Heart right ventricle (tissue), 16 donors: ENCODE measurements around the gene FGD3. TPM values are rescaled to one million over a fixed set of nuclear protein-coding genes. Genes with fewer than 3 reads are reported as not detected.

Experiments
- ATAC-seq, 8 donors: fragments of 200-7000 bp; cut with Tn5 transposase; one replicate each; pipeline ENCODE4 v1.9.1; 2020; ENCODE audit warnings: mild to moderate bottlenecking in 8 of 8, moderate library complexity in 8 of 8, moderate number of reproducible peaks in 1 of 8
- DNase-seq, 2 donors: peaks; one replicate each; pipeline ENCODE4 v3.0.0-alpha.2; 2020
- H3K27ac ChIP-seq, 10 donors: fragments of 200-600 bp; sonication (generic) in 2 of 10; one replicate each; pipeline versions ENCODE4 v1.5.0 to v1.8.0; 2020 to 2022; ENCODE audit warnings: mild to moderate bottlenecking in 3 of 10
- H3K27me3 ChIP-seq, 7 donors: fragments of 200-600 bp; one replicate each; pipeline ENCODE4 v1.8.0; 2021 to 2022; ENCODE audit warnings: mild to moderate bottlenecking in 2 of 7
- H3K36me3 ChIP-seq, 9 donors: fragments of 200-600 bp; sonication (generic) in 1 of 9; one replicate each; pipeline versions ENCODE4 v1.5.0 to v1.8.0; 2020 to 2022; ENCODE audit warnings: mild to moderate bottlenecking in 2 of 9
- H3K4me1 ChIP-seq, 9 donors: fragments of 200-600 bp; sonication (generic) in 1 of 9; one replicate each; pipeline versions ENCODE4 v1.5.0 to v1.8.0; 2020 to 2022; ENCODE audit warnings: mild to moderate bottlenecking in 4 of 9
- H3K4me3 ChIP-seq, 10 donors: fragments of 200-600 bp; sonication (generic) in 2 of 10; one replicate each; pipeline versions ENCODE4 v1.5.0 to v1.8.0; 2020 to 2022; ENCODE audit warnings: mild to moderate bottlenecking in 7 of 10, moderate library complexity in 2 of 10
- H3K9me3 ChIP-seq, 11 donors: fragments of 200-600 bp in 10 of 11; sonication (generic) in 2 of 11; one replicate each; pipeline versions ENCODE4 v1.5.0 to v1.8.0; 2013 to 2022; ENCODE audit warnings: mild to moderate bottlenecking in 2 of 11, control low read depth in 1 of 11, moderate library complexity in 1 of 11
- WGBS, 2 donors: extraction: QIAGEN DNeasy Blood & Tissue Kit; methylation state at CpG; one replicate each; pipeline ENCODE4 v1.1.7; 2013; ENCODE audit warnings: inconsistent platforms in 1 of 2; 5-methylcytosine and 5-hydroxymethylcytosine counted together
- intact Hi-C, 10 donors: fragments of 100-400 bp; cut with DNase I; formaldehyde crosslinking; loops; one replicate each; pipeline versions ENCODE4 v1.11.1 to v1.14.2; 2022
- polyA plus RNA-seq, 2 donors: library from polyadenylated mRNA; stranded (reverse); fragments of 200-250 nt; gene quantifications; one replicate each; pipeline ENCODE4 v1.2.3, GENCODE V29; 2013
- total RNA-seq, 10 donors: library from RNA; stranded (reverse); fragmentation: NEBNext Ultra II Directional in 3 of 10; extraction: Animal tissue kit (Norgen Biotek cat#: 25700) in 3 of 10; gene quantifications; one replicate each; pipeline versions ENCODE4 v1.2.1 to v1.2.4, GENCODE V29; 2021 to 2023
- TF ChIP-seq, protein P1 (sequence below), 9 donors: fragments of 200-600 bp; sonication (generic) in 2 of 9; IDR thresholded peaks; one replicate each; pipeline versions ENCODE4 v1.5.0 to v1.8.0; 2021 to 2022; ENCODE audit warnings: antibody characterized with exemption in 9 of 9, mild to moderate bottlenecking in 5 of 9, moderate library complexity in 1 of 9
- donor health status: Arrhythmogenic right ventricular cardiomyopathy.
- donor health status: ischemic (EF 13 %, LVEDD 7.1; RV severe dilation, severe dysfunction).
- donor health status: healthy with polysubstance abuse.
- donor health status: DM: no; HTN: yes; CAD: no.
- donor health status: DM: no; HTN: no; CAD: no.
- donor health status: ischemic (EF 25% LVEDD 6.9; RV normal size, moderate dysfunction).
- donor health status: ischemic (EF 25% LVEDD 5.7; RV mildly dilated, moderate dysfunction).
- donor health status: healthy.
- donor health status: DM: yes; HTN: yes; CAD: no.
- donor health status: Ischemic cardiomyopathy.
- donor health status: ischemic (EF 35%, LVEDD 5.7; RV mildly dilated, moderate dysfunction).
- donor health status: nonischemic (EF 11% LVEDD 7.7; RV severe dilation, severe dysfunction).
- donor health status: DM: yes; HTN: yes; CAD: no.
- donor health status: PGD.
- donor health status: ischemic (EF 29% LVEDD 5.4; RV normal size, mild dysfunction).
- donor health status: nonischemic (EF 23%, LVEDD 6.1; RV moderate dilation, normal function).

The FGD3 gene
- total and polyA plus RNA-seq, 12 donors: 0.40 to 8.5 (median 2.2) TPM

DNA sequence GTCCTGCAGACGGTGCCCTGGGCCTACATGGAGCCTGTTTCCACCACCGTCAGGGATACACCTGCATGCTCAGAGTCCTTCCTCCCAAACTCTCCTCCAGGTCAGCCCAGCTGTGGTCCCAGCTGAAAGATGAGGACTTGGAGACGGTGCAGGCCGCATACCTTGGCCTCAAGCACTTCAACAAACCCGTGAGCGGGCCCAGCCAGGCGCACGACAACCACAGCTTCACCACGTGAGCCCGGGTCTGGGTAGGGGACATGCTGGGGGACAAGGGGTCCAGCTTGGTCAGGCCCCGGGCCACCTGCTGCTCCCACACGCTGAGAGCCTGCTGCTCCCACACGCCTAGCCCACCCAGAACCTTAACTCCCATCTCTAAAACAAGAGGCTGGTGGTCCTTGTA is 132.0 kb downstream of the FGD3 start:
- no peak overlapping the region for H3K4me3 ChIP-seq
- H3K9me3 ChIP-seq: no peaks in the 10 kb centered on the region
- intact Hi-C loops: no loop called here
- peaks cover 0 to 4% (median 0%) of the 10 kb centered on the region in 7 donors for H3K27me3 ChIP-seq
- WGBS, 2 donors: 89 to 92% methylated on average over 13 of the region's 13 CpGs
- ATAC-seq (no peak), DNase-seq (no peak)
- peaks cover 0 to 12% (median 0%) of the 10 kb centered on the region in 9 donors for H3K4me1 ChIP-seq
- TF ChIP-seq, protein P1, sequence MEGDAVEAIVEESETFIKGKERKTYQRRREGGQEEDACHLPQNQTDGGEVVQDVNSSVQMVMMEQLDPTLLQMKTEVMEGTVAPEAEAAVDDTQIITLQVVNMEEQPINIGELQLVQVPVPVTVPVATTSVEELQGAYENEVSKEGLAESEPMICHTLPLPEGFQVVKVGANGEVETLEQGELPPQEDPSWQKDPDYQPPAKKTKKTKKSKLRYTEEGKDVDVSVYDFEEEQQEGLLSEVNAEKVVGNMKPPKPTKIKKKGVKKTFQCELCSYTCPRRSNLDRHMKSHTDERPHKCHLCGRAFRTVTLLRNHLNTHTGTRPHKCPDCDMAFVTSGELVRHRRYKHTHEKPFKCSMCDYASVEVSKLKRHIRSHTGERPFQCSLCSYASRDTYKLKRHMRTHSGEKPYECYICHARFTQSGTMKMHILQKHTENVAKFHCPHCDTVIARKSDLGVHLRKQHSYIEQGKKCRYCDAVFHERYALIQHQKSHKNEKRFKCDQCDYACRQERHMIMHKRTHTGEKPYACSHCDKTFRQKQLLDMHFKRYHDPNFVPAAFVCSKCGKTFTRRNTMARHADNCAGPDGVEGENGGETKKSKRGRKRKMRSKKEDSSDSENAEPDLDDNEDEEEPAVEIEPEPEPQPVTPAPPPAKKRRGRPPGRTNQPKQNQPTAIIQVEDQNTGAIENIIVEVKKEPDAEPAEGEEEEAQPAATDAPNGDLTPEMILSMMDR (IDR thresholded peaks at IDR 0.05): no peak
- no peak overlapping the region for H3K27ac ChIP-seq
- H3K36me3 ChIP-seq: peaks cover 0 to 8% (median 0%) of the 10 kb centered on the region in 9 donors

DNA sequence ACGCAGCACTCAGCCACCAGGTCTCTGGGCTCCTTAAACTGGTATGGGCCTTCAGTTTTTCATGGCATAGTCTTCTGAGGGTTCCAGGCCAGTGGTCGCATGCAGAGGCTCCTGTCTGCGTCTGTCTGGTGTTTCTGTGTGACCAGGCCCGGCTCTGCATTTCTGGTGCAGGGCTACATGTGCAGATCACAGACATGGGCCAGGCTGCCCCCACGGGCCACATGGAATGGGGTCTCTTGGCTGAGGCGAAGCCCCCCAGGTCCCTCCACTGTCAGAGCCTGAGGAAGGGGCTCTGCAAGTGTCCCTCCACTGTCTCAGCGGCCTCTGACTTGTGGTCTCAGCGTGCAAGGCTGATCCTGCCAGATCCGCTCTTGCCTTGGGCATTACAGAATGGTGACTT is 133.1 kb downstream of the FGD3 start:
- no peaks in the 10 kb centered on the region for H3K9me3 ChIP-seq
- H3K27ac ChIP-seq: no peak overlapping the region
- peaks cover 0 to 12% (median 0%) of the 10 kb centered on the region in 9 donors for H3K4me1 ChIP-seq
- no peak overlapping the region for H3K4me3 ChIP-seq
- TF ChIP-seq, protein P1 (IDR thresholded peaks at IDR 0.05): no peak
- H3K36me3 ChIP-seq: peaks cover 0 to 15% (median 0%) of the 10 kb centered on the region in 9 donors
- no peak for ATAC-seq
- DNase-seq: no peak
- peaks cover 0 to 4% (median 0%) of the 10 kb centered on the region in 7 donors for H3K27me3 ChIP-seq
- 95 to 96% methylated on average over 9 of the region's 9 CpGs for WGBS, 2 donors
- intact Hi-C loops: no loop called here

- no peak for DNase-seq
- intact Hi-C loops: no loop called here
- Histone ChIP-seq H3K4me3 (no peak overlapping the region), H3K36me3 (peaks cover 0 to 15% (median 0%) of the 10 kb centered on the region in 9 donors), H3K27me3 (peaks cover 0 to 4% (median 0%) of the 10 kb centered on the region in 7 donors), H3K27ac (no peak overlapping the region), H3K4me1 (peaks cover 0 to 12% (median 0%) of the 10 kb centered on the region in 9 donors), H3K9me3 (no peaks in the 10 kb centered on the region)
- 88 to 93% methylated on average over 10 of the region's 10 CpGs for WGBS, 2 donors
- no peak for ATAC-seq
- TF ChIP-seq, protein P1 (IDR thresholded peaks at IDR 0.05): no peak
Measured at GRCh38 chr9:93081081-93081529, 133.8 kb downstream of the FGD3 start.

DNA sequence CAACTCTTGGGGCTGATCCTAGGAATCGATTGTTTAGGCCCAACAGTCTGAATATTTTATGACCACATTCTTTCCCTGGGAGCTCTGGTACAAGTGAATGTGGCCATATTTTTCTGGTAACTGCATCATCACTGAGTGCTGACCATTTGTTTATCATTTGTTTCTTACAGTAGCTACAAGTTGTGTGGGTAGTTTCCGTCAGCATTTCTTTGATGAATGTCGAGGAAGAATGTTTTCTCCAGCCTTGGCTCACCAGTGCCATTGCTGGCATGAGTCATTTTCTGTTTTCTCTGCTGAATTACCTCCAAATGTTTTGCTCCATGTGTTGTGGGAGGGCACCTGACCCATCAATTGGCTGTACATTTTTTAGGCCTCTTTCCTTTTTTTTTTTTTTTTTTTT is 134.6 kb downstream of the FGD3 start:
- peaks cover 0 to 12% (median 0%) of the 10 kb centered on the region in 9 donors for H3K4me1 ChIP-seq
- ATAC-seq: no peak

More for the DNA sequence above, 134.6 kb downstream of the FGD3 start:
- DNase-seq: no peak
- intact Hi-C loops: no loop called here
- Histone ChIP-seq H3K4me3 (no peak overlapping the region), H3K27me3 (peaks cover 0 to 4% (median 0%) of the 10 kb centered on the region in 7 donors), H3K27ac (no peak overlapping the region), H3K9me3 (no peaks in the 10 kb centered on the region), H3K36me3 (peaks cover 0 to 15% (median 0%) of the 10 kb centered on the region in 9 donors)
- WGBS, 2 donors: 90 to 93% methylated on average over 3 of the region's 3 CpGs
- TF ChIP-seq, protein P1 (IDR thresholded peaks at IDR 0.05): no peak
